Lung (tissue), 12 donors: ENCODE results near the gene ITPR1. TPM values are rescaled to one million over a fixed set of nuclear protein-coding genes. Genes with fewer than 3 reads are reported as not detected.

Experiments
- ATAC-seq: fragments of 200-7000 bp; cut with Tn5 transposase; one replicate; pipeline ENCODE4 v1.9.1; 2020; ENCODE audit warnings: moderate number of reproducible peaks; ENCODE audit not compliant: insufficient read depth, low FRiP score
- DNase-seq, 3 donors: peaks; one replicate each; pipeline ENCODE4 v3.0.0-alpha.2; 2013 to 2017
- H3K27ac ChIP-seq, 2 donors: one replicate each; pipeline ENCODE4 v1.5.1; 2013; ENCODE audit warnings: mild to moderate bottlenecking in 2 of 2, moderate library complexity in 2 of 2, control low read depth in 1 of 2, inconsistent platforms in 1 of 2, low read depth in 1 of 2, low read length in 1 of 2
- H3K27me3 ChIP-seq, 3 donors: one replicate each; pipeline ENCODE4 v1.5.1; 2013; ENCODE audit warnings: low read length in 2 of 3; ENCODE audit not compliant: control insufficient read depth in 3 of 3, insufficient read depth in 3 of 3
- H3K36me3 ChIP-seq, 4 donors: one replicate each; pipeline ENCODE4 v1.5.1; 2013; ENCODE audit warnings: low read length in 4 of 4, mild to moderate bottlenecking in 1 of 4, moderate library complexity in 1 of 4; ENCODE audit not compliant: control insufficient read depth in 4 of 4, insufficient read depth in 4 of 4
- H3K4me1 ChIP-seq, 5 donors: one replicate each; pipeline ENCODE4 v1.5.1; 2013; ENCODE audit warnings: low read length in 5 of 5, mild to moderate bottlenecking in 2 of 5, moderate library complexity in 1 of 5; ENCODE audit not compliant: control insufficient read depth in 5 of 5, insufficient read depth in 5 of 5
- H3K4me3 ChIP-seq: one replicate; pipeline ENCODE4 v1.5.1; 2013; ENCODE audit warnings: mild to moderate bottlenecking, control low read depth, moderate library complexity
- H3K9ac ChIP-seq, 2 donors: one replicate each; pipeline ENCODE4 v1.5.1; 2013; ENCODE audit warnings: low read length in 2 of 2, control low read depth in 1 of 2; ENCODE audit not compliant: insufficient read depth in 1 of 2
- H3K9me3 ChIP-seq, 4 donors: one replicate each; pipeline ENCODE4 v1.5.1; 2013; ENCODE audit warnings: low read length in 3 of 4, mild to moderate bottlenecking in 1 of 4, moderate library complexity in 1 of 4; ENCODE audit not compliant: control insufficient read depth in 4 of 4, insufficient read depth in 3 of 4
- WGBS, 2 donors: extraction: QIAGEN DNeasy Blood & Tissue Kit; methylation state at CpG; one replicate each; pipeline ENCODE4 v1.1.7; 2013; 5-methylcytosine and 5-hydroxymethylcytosine counted together
- polyA plus RNA-seq, 2 donors: library from polyadenylated mRNA; stranded (reverse); fragments of 200-250 nt; gene quantifications; one replicate each; pipeline ENCODE4 v1.2.1, GENCODE V29; 2013
- total RNA-seq, 2 donors: library from RNA; depleted of rRNA in 1 of 2; stranded (reverse); fragments of >200 nt in 1 of 2; gene quantifications; one replicate each; pipeline ENCODE4 v1.2.1, GENCODE V29; 2014 to 2021
- TF ChIP-seq, protein P1 (sequence below): IDR thresholded peaks from 2 replicates; pipeline ENCODE4 v1.5.1; 2012; ENCODE audit warnings: mild to moderate bottlenecking; ENCODE audit errors: control extremely low read depth, extremely low read depth
- donor health status: control.
- donor health status: control.
- donor health status: Bipolar disorder and iron deficiency.
- donor health status: healthy.
- donor health status: DM: yes; HTN: yes; CAD: no.

ITPR1 gene
- total and polyA plus RNA-seq, 4 donors = 12.4 to 152 (median 44.1) TPM

GRCh38 chr3:4675704-4676103, 182.6 kb downstream of the ITPR1 start:
- no peaks in the 10 kb centered on the region for H3K27me3 ChIP-seq
- H3K27ac ChIP-seq = no peak overlapping the region
- no peak overlapping the region for H3K9ac ChIP-seq
- DNase-seq = no peak
- TF ChIP-seq, protein P1, sequence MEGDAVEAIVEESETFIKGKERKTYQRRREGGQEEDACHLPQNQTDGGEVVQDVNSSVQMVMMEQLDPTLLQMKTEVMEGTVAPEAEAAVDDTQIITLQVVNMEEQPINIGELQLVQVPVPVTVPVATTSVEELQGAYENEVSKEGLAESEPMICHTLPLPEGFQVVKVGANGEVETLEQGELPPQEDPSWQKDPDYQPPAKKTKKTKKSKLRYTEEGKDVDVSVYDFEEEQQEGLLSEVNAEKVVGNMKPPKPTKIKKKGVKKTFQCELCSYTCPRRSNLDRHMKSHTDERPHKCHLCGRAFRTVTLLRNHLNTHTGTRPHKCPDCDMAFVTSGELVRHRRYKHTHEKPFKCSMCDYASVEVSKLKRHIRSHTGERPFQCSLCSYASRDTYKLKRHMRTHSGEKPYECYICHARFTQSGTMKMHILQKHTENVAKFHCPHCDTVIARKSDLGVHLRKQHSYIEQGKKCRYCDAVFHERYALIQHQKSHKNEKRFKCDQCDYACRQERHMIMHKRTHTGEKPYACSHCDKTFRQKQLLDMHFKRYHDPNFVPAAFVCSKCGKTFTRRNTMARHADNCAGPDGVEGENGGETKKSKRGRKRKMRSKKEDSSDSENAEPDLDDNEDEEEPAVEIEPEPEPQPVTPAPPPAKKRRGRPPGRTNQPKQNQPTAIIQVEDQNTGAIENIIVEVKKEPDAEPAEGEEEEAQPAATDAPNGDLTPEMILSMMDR = no peak
- peaks cover 3 to 36% (median 9%) of the 10 kb centered on the region in 4 donors for H3K36me3 ChIP-seq
- H3K9me3 ChIP-seq = peaks cover 0 to 2% (median 0%) of the 10 kb centered on the region in 4 donors
- peaks cover 0 to 10% (median 0%) of the 10 kb centered on the region in 5 donors for H3K4me1 ChIP-seq
- 79 to 85% methylated on average over 1 of the region's 1 CpG for WGBS, 2 donors
- H3K4me3 ChIP-seq = no peak overlapping the region
- ATAC-seq = no peak

GRCh38 chr3:4678320-4678719, 185.2 kb downstream of the ITPR1 start:
- H3K9ac ChIP-seq = no peak overlapping the region
- H3K4me3 ChIP-seq = no peak overlapping the region
- peaks cover 0 to 43% (median 8%) of the 10 kb centered on the region in 4 donors for H3K36me3 ChIP-seq
- H3K27ac ChIP-seq = no peak overlapping the region
- WGBS, 2 donors = 86 to 95% methylated on average over 10 of the region's 10 CpGs
- DNase-seq (no peak), ATAC-seq (no peak)
- H3K27me3 ChIP-seq = no peaks in the 10 kb centered on the region
- peaks cover 0 to 2% (median 0%) of the 10 kb centered on the region in 5 donors for H3K4me1 ChIP-seq
- H3K9me3 ChIP-seq = peaks cover 0 to 2% (median 0%) of the 10 kb centered on the region in 4 donors
- TF ChIP-seq, protein P1 = no peak

DNA sequence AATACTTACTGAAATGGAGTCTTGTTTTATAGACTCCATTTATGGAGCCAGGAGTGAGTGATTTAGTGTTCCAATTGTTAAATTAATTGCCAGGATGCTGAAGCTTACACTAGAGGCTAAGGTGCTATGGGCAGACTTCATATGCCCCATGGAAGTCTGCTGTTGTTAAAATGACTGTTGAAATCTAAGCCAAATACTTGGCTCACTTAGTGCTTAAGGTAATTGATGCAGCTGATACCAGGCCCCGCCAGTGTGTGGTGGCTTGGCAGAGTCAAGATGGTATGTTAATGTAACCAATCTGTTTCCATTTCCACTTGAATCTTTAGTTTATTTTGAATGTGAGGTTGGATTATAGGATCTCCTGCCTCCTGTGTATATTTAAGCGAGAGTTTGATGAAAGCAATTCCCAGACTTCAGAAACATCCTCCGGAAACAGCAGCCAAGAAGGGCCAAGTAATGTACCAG, 187.1 kb downstream of the ITPR1 start:
- 75 to 80% methylated on average over 3 of the region's 3 CpGs for WGBS, 2 donors

More for the DNA sequence above, 187.1 kb downstream of the ITPR1 start:
- peaks cover 0 to 2% (median 0%) of the 10 kb centered on the region in 4 donors for H3K9me3 ChIP-seq
- H3K4me3 ChIP-seq = no peak overlapping the region
- no peak overlapping the region for H3K27ac ChIP-seq
- no peaks in the 10 kb centered on the region for H3K27me3 ChIP-seq
- DNase-seq = no peak
- no peak for ATAC-seq
- H3K9ac ChIP-seq = no peak overlapping the region
- H3K4me1 ChIP-seq = peaks cover 0 to 2% (median 0%) of the 10 kb centered on the region in 5 donors
- TF ChIP-seq, protein P1 = no peak
- H3K36me3 ChIP-seq = peaks cover 9 to 50% (median 12%) of the 10 kb centered on the region in 4 donors
